Measurements from ENCODE around the gene HELQ. TPM values are rescaled to one million over a fixed set of nuclear protein-coding genes. Genes with fewer than 3 reads are reported as not detected.

HELQ gene
- total and polyA plus RNA-seq, 2 of the 4 experiments (the other 2 are of a cell fraction), result 8.8 to 9.1 TPM

GRCh38 chr4:83381173-83381572 lies 74.5 kb downstream of the HELQ start:
- Histone ChIP-seq H3K18ac (ENCODE audit: low read depth, low read length) (no peak overlapping the region), H2AK5ac (ENCODE audit: low read depth, low read length) (no peak overlapping the region), H3K56ac (ENCODE audit: extremely low read depth, insufficient read depth, low read length) (no peak overlapping the region), H3K9me1 (ENCODE audit: insufficient read depth, low read length) (no peaks in the 10 kb centered on the region), H2BK120ac (ENCODE audit: low read depth, low read length) (no peak overlapping the region), H4K20me1 (ENCODE audit: insufficient read depth, low read length) (no peaks in the 10 kb centered on the region), H3K36me3 (ENCODE audit: control insufficient read depth, insufficient read depth, low read length) (no peaks in the 10 kb centered on the region), H2AK9ac (replicated peaks; ENCODE audit: low read depth, low read length, poor library complexity) (no peak overlapping the region), H4K91ac (ENCODE audit: insufficient read depth, low read depth, low read length) (no peak overlapping the region), H2BK20ac (ENCODE audit: low read depth, low read length) (no peak overlapping the region), H3K4me1 (ENCODE audit: control insufficient read depth, insufficient read depth, low read length) (no peaks in the 10 kb centered on the region), H3K23ac (ENCODE audit: low read depth, low read length) (no peak overlapping the region), H3K14ac (replicated peaks; ENCODE audit: low read depth, low read length) (no peak overlapping the region), H3K27ac (ENCODE audit: insufficient read depth, low read length) (no peak overlapping the region), H4K5ac (ENCODE audit: low read depth, low read length) (no peak overlapping the region), H2BK5ac (ENCODE audit: low read depth, low read length, poor library complexity, severe bottlenecking) (no peak overlapping the region), H3K4ac (ENCODE audit: low read depth, low read length) (no peak overlapping the region), H3K79me1 (ENCODE audit: low read depth in 1 of 2, low read length in 2 of 2) (no peaks in the 10 kb centered on the region), H3K4me2 (ENCODE audit: low read depth, low read length) (no peak overlapping the region), H3K9ac (ENCODE audit: low read depth, low read length) (no peak overlapping the region), H3K27me3 (ENCODE audit: control insufficient read depth, insufficient read depth, low read length) (peaks cover 3% of the 10 kb centered on the region; the same call in 1 of the 2 replicates), H4K8ac (ENCODE audit: low read depth in 2 of 2, low read length in 2 of 2) (no peak overlapping the region), H3K9me3 (ENCODE audit: control insufficient read depth, insufficient read depth, low read length) (peaks cover 2% of the 10 kb centered on the region; the same call in 1 of the 2 replicates), H2BK15ac (ENCODE audit: low read depth, low read length) (no peak overlapping the region), H3K4me3 (ENCODE audit: insufficient read depth, low read depth, low read length) (no peak overlapping the region), H2AFZ (replicated peaks; ENCODE audit: low read length, poor library complexity) (no peak overlapping the region)
- ChIA-PET CTCF (no interaction called here), POLR2A (ENCODE audit: unreplicated experiment) (no interaction called here)
- intact Hi-C loops (cut with micrococcal nuclease) (no loop called here), in situ Hi-C loops (cut with MboI; ENCODE audit: low sequenced_read_pairs) (no loop called here), dilution Hi-C loops (cut with HindIII; ENCODE audit: low sequenced_read_pairs, unreplicated experiment) (no loop called here)
- no CpG with 5 or more reads among the region's 4 CpGs for WGBS, 2 experiments (ENCODE audit: extremely low coverage in 2 of 2, insufficient read length in 1 of 2)
- no peak for TF ChIP-seq CTCF (conservative IDR thresholded peaks at IDR 0.05; ENCODE audit: low read depth, low read length)
- no peak for TF ChIP-seq RFX5 (IDR thresholded peaks at IDR 0.05; ENCODE audit: low read depth, low read length)
- TF ChIP-seq NFE2L2 (IDR thresholded peaks at IDR 0.05; ENCODE audit: low read depth, low read length), result no peak
- TF ChIP-seq FOS (IDR thresholded peaks at IDR 0.05; ENCODE audit: low read depth, low read length), result no peak
- TF ChIP-seq USF2 (IDR thresholded peaks at IDR 0.05; ENCODE audit: low read depth, low read length), result no peak
- no peak for TF ChIP-seq MAZ (IDR thresholded peaks at IDR 0.05; ENCODE audit: borderline replicate concordance, low read depth, low read length)
- TF ChIP-seq RCOR1 (IDR thresholded peaks at IDR 0.05; ENCODE audit: insufficient replicate concordance, low read length), result no peak
- no peak for TF ChIP-seq CHD1 (IDR thresholded peaks at IDR 0.05; ENCODE audit: low read depth, low read length)
- TF ChIP-seq BHLHE40 (IDR thresholded peaks at IDR 0.05; ENCODE audit: low read depth, low read length), result no peak
- no peak for TF ChIP-seq RAD21 (IDR thresholded peaks at IDR 0.05; ENCODE audit: low read length)
- no peak for TF ChIP-seq CEBPB (IDR thresholded peaks at IDR 0.05; ENCODE audit: low read depth, low read length)
- no peak for TF ChIP-seq MAFK (IDR thresholded peaks at IDR 0.05; ENCODE audit: low read depth, low read length)
- no peak for TF ChIP-seq ELK1 (IDR thresholded peaks at IDR 0.05; ENCODE audit: borderline replicate concordance, low read depth, low read length)
- BruUV-seq (replicated peaks), result no TSS peak
- ATAC-seq (ENCODE audit: low read depth), result no peak
- DNase-seq, result no peak

Data from IMR-90 (cell line).